Measurements from ENCODE around the gene TOMM40. TPM values are rescaled to one million over a fixed set of nuclear protein-coding genes. Genes with fewer than 3 reads are reported as not detected.
"Not testable (repeated sequence)": the region's sequence is repeated elsewhere in the genome, so short reads cannot be mapped to it uniquely, and the experiment has no call there.

The TOMM40 gene
- total RNA-seq, 2 experiments from 2014 or later = 25.4 to 26.8 TPM

DNA sequence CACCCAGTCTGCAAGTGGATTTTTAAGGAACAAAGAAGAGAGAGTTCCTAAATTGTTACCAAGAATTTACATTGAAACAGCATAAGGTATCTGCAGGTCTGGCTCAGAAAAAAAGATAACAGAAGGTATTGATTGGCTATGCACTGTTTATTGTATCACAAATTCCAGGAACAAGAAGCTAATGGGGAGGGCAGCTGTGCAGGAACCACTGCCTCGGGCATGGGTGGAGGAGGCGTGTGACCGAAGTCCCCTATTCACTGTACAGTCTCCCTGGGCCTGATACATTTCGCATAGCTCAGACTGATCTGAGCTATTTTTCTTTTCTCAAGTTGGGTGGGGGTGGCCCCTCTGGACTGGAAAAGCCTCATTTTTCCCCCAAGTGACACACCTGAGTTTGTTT is 33.2 kb upstream of the TOMM40 start:
- Mint-ChIP-seq H3K27ac (no peak overlapping the region), H3K27me3 (no peaks in the 10 kb centered on the region), H3K4me1 (ENCODE audit: low read depth) (no peaks in the 10 kb centered on the region), H3K4me3 (no peak overlapping the region), H3K9me3 (no peaks in the 10 kb centered on the region), H3K36me3 (ENCODE audit: low read depth) (no peaks in the 10 kb centered on the region)
- intact Hi-C loops (cut with DNase I, micrococcal nuclease) = no loop called here
- peaks cover 3% of the 10 kb centered on the region for H3K4me1 ChIP-seq (ENCODE audit: insufficient read depth, low read length)
- H3K9me3 ChIP-seq (ENCODE audit: control insufficient read depth in 1 of 2, insufficient read depth in 1 of 2, low read length in 2 of 2) = peaks cover 0 to 7% of the 10 kb centered on the region in 2 experiments
- ChIA-PET CTCF (no interaction called here), POLR2A (no interaction called here)
- no peak overlapping the region for H3K27ac ChIP-seq (ENCODE audit: low read depth in 1 of 2, low read length in 2 of 2)
- H3K36me3 ChIP-seq (ENCODE audit: insufficient read depth, low read length) = no peaks in the 10 kb centered on the region
- TF ChIP-seq, protein P1, sequence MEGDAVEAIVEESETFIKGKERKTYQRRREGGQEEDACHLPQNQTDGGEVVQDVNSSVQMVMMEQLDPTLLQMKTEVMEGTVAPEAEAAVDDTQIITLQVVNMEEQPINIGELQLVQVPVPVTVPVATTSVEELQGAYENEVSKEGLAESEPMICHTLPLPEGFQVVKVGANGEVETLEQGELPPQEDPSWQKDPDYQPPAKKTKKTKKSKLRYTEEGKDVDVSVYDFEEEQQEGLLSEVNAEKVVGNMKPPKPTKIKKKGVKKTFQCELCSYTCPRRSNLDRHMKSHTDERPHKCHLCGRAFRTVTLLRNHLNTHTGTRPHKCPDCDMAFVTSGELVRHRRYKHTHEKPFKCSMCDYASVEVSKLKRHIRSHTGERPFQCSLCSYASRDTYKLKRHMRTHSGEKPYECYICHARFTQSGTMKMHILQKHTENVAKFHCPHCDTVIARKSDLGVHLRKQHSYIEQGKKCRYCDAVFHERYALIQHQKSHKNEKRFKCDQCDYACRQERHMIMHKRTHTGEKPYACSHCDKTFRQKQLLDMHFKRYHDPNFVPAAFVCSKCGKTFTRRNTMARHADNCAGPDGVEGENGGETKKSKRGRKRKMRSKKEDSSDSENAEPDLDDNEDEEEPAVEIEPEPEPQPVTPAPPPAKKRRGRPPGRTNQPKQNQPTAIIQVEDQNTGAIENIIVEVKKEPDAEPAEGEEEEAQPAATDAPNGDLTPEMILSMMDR (IDR thresholded peaks at IDR 0.05) = no peak
- no peak overlapping the region for H3K4me3 ChIP-seq (ENCODE audit: low read length)
- DNase-seq = no peak
- H3K27me3 ChIP-seq (ENCODE audit: control insufficient read depth in 1 of 2, insufficient read depth in 2 of 2, low read length in 2 of 2) = no peaks in the 10 kb centered on the region
- ATAC-seq (ENCODE audit: poor library complexity) = no peak

DNA sequence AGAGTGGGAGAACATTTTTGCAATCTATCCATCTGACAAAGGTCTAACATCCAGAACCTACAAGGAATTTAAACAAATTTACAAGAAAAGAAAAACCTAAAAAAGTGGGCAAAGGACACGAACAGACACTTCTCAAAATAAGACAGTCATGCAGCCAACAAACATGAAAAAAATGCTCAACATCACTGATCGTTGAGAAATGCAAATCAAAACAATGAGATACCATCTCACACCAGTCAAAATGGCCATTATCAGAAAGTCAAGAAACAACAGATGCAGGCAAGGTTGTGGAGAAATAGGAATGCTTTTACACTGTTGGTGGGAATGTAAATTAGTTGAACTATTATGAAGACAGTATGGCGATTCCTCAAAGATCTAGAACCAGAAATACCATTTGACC is 29.5 kb upstream of the TOMM40 start:
- POLR2A ChIA-PET; H3K36me3 Mint-ChIP-seq (ENCODE audit: low read depth); H3K27ac ChIP-seq (ENCODE audit: low read depth in 1 of 2, low read length in 2 of 2); H3K27ac Mint-ChIP-seq; intact Hi-C loops (cut with DNase I, micrococcal nuclease); ATAC-seq (ENCODE audit: poor library complexity); H3K4me3 ChIP-seq (ENCODE audit: low read length); H3K36me3 ChIP-seq (ENCODE audit: insufficient read depth, low read length); H3K27me3 ChIP-seq (ENCODE audit: control insufficient read depth in 1 of 2, insufficient read depth in 2 of 2, low read length in 2 of 2); H3K4me3 Mint-ChIP-seq; H3K27me3 Mint-ChIP-seq; H3K9me3 Mint-ChIP-seq; CTCF ChIA-PET; DNase-seq; H3K4me1 ChIP-seq (ENCODE audit: insufficient read depth, low read length); H3K4me1 Mint-ChIP-seq (ENCODE audit: low read depth); H3K9me3 ChIP-seq (ENCODE audit: control insufficient read depth in 1 of 2, insufficient read depth in 1 of 2, low read length in 2 of 2): not testable (repeated sequence)

DNA sequence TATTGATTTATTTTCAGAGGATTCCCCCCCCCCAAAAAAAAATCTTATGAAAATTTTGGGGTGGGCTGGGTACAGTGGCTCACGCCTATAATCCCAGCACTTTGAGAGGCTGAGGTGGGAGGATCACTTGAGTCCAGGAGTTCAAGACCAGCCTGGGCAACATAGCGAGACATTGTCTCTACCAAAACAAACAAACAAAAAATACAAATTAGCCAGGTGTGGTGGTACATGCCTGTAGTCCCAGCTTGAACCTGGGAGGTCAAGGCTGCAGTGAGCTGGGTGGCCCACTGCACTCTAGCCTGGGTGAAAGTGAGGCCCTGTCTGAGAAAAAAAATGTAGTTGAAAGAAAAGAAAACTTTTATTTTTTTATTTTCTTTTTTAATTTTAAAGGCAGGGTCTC is 27.1 kb upstream of the TOMM40 start:
- Mint-ChIP-seq H3K27ac (no peak overlapping the region), H3K4me3 (no peak overlapping the region), H3K4me1 (ENCODE audit: low read depth) (no peaks in the 10 kb centered on the region), H3K36me3 (ENCODE audit: low read depth) (no peaks in the 10 kb centered on the region), H3K27me3 (no peaks in the 10 kb centered on the region), H3K9me3 (no peaks in the 10 kb centered on the region)
- ChIA-PET POLR2A (no interaction called here), CTCF (no interaction called here)
- intact Hi-C loops (cut with DNase I, micrococcal nuclease) = no loop called here
- ATAC-seq (ENCODE audit: poor library complexity) (no peak), DNase-seq (no peak)
- no peaks in the 10 kb centered on the region for H3K36me3 ChIP-seq (ENCODE audit: insufficient read depth, low read length)
- H3K4me3 ChIP-seq (ENCODE audit: low read length) = no peak overlapping the region
- TF ChIP-seq, protein P1 (IDR thresholded peaks at IDR 0.05) = no peak
- no peaks in the 10 kb centered on the region for H3K4me1 ChIP-seq (ENCODE audit: insufficient read depth, low read length)
- H3K9me3 ChIP-seq (ENCODE audit: control insufficient read depth in 1 of 2, insufficient read depth in 1 of 2, low read length in 2 of 2) = peaks cover 0 to 7% of the 10 kb centered on the region in 2 experiments
- no peak overlapping the region for H3K27ac ChIP-seq (ENCODE audit: low read depth in 1 of 2, low read length in 2 of 2)
- H3K27me3 ChIP-seq (ENCODE audit: control insufficient read depth in 1 of 2, insufficient read depth in 2 of 2, low read length in 2 of 2) = no peaks in the 10 kb centered on the region

DNA sequence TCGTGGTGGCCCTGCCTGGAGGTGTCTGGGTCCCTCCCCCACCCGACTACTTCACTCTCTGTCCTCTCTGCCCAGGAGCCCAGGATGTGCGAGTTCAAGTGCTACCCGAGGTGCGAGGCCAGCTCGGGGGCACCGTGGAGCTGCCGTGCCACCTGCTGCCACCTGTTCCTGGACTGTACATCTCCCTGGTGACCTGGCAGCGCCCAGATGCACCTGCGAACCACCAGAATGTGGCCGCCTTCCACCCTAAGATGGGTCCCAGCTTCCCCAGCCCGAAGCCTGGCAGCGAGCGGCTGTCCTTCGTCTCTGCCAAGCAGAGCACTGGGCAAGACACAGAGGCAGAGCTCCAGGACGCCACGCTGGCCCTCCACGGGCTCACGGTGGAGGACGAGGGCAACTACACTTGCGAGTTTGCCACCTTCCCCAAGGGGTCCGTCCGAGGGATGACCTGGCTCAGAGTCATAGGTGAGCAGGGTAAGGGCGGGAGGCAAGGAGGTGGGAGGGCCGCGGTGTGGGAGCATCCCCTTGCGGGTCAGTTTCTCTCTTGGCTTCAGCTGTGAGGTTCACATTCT is 25.8 kb upstream of the TOMM40 start:
- Histone ChIP-seq H3K9me3 (ENCODE audit: control insufficient read depth in 1 of 2, insufficient read depth in 1 of 2, low read length in 2 of 2) (peaks cover 0 to 7% of the 10 kb centered on the region in 2 experiments), H3K27me3 (ENCODE audit: control insufficient read depth in 1 of 2, insufficient read depth in 2 of 2, low read length in 2 of 2) (no peaks in the 10 kb centered on the region), H3K4me3 (ENCODE audit: low read length) (no peak overlapping the region), H3K36me3 (ENCODE audit: insufficient read depth, low read length) (no peaks in the 10 kb centered on the region), H3K4me1 (ENCODE audit: insufficient read depth, low read length) (no peaks in the 10 kb centered on the region), H3K27ac (ENCODE audit: low read depth in 1 of 2, low read length in 2 of 2) (no peak overlapping the region)
- Mint-ChIP-seq H3K4me3 (no peak overlapping the region), H3K36me3 (ENCODE audit: low read depth) (no peaks in the 10 kb centered on the region), H3K27ac (no peak overlapping the region), H3K27me3 (no peaks in the 10 kb centered on the region), H3K4me1 (ENCODE audit: low read depth) (no peaks in the 10 kb centered on the region), H3K9me3 (no peaks in the 10 kb centered on the region)
- ATAC-seq (ENCODE audit: poor library complexity) (no peak), DNase-seq (no peak)
- ChIA-PET CTCF (no interaction called here), POLR2A (no interaction called here)
- intact Hi-C loops (cut with DNase I, micrococcal nuclease) = no loop called here
- TF ChIP-seq, protein P1 (IDR thresholded peaks at IDR 0.05) = no peak
